Osteocyte (in vitro differentiated cells): ENCODE data around the gene PTPRJ. TPM values are rescaled to one million over a fixed set of nuclear protein-coding genes. Genes with fewer than 3 reads are reported as not detected.

Experiments used
- DNase-seq: peaks from one replicate; pipeline ENCODE4 v3.0.0; 2021; ENCODE audit warnings: mixed read lengths; ENCODE audit not compliant: unreplicated experiment; ENCODE audit errors: extremely low spot score
- H3K27ac Mint-ChIP-seq: one replicate; pipeline ENCODE4 v1.8.0; 2021; ENCODE audit warnings: mild to moderate bottlenecking, mixed read lengths; ENCODE audit not compliant: unreplicated experiment
- H3K27me3 Mint-ChIP-seq: one replicate; pipeline ENCODE4 v1.8.0; 2021; ENCODE audit warnings: mixed read lengths; ENCODE audit not compliant: unreplicated experiment
- H3K36me3 Mint-ChIP-seq: one replicate; pipeline ENCODE4 v1.8.0; 2021; ENCODE audit warnings: mixed read lengths; ENCODE audit not compliant: unreplicated experiment
- H3K4me1 Mint-ChIP-seq: one replicate; pipeline ENCODE4 v1.8.0; 2021; ENCODE audit warnings: mixed read lengths; ENCODE audit not compliant: unreplicated experiment
- H3K4me3 Mint-ChIP-seq: one replicate; pipeline ENCODE4 v1.8.0; 2021; ENCODE audit warnings: mild to moderate bottlenecking, moderate library complexity, mixed read lengths; ENCODE audit not compliant: unreplicated experiment
- H3K9me3 Mint-ChIP-seq: one replicate; pipeline ENCODE4 v1.8.0; 2021; ENCODE audit warnings: mixed read lengths; ENCODE audit not compliant: unreplicated experiment
- CTCF ChIP-seq: fragments of 200-600 bp; sonication (generic); IDR thresholded peaks from 2 replicates; pipeline ENCODE4 v1.5.0; 2021; ENCODE audit warnings: antibody characterized with exemption, mild to moderate bottlenecking, moderate library complexity
- total RNA-seq: library from RNA; stranded (reverse); gene quantifications from 2 replicates; pipeline ENCODE4 v1.2.1, GENCODE V29; 2021

Gene PTPRJ
- total RNA-seq, 1 donor from 2014 or later, result 16.6 TPM

GRCh38 chr11:47998733-47999359 lies 18.5 kb downstream of the PTPRJ start:
- no peak for TF ChIP-seq CTCF
- H3K9me3 Mint-ChIP-seq, result no peaks in the 10 kb centered on the region
- H3K27ac Mint-ChIP-seq, result peak overlapping the region; percentile 51
- no peak for DNase-seq
- peaks cover 43% of the 10 kb centered on the region for H3K4me1 Mint-ChIP-seq
- no peaks in the 10 kb centered on the region for H3K36me3 Mint-ChIP-seq
- H3K27me3 Mint-ChIP-seq, result no peaks in the 10 kb centered on the region
- no peak overlapping the region for H3K4me3 Mint-ChIP-seq

GRCh38 chr11:48000432-48000831 lies 20.1 kb downstream of the PTPRJ start:
- H3K9me3 Mint-ChIP-seq, result no peaks in the 10 kb centered on the region
- no peak for TF ChIP-seq CTCF
- no peak overlapping the region for H3K27ac Mint-ChIP-seq
- peaks cover 49% of the 10 kb centered on the region for H3K4me1 Mint-ChIP-seq
- H3K4me3 Mint-ChIP-seq, result no peak overlapping the region
- H3K27me3 Mint-ChIP-seq, result no peaks in the 10 kb centered on the region
- H3K36me3 Mint-ChIP-seq, result no peaks in the 10 kb centered on the region
- no peak for DNase-seq

- H3K4me3 Mint-ChIP-seq, result no peak overlapping the region
Measured at GRCh38 chr11:48001438-48002021, 21.2 kb downstream of the PTPRJ start.

GRCh38 chr11:48002561-48002960 lies 22.2 kb downstream of the PTPRJ start:
- Mint-ChIP-seq H3K9me3 (no peaks in the 10 kb centered on the region), H3K4me3 (no peak overlapping the region), H3K4me1 (peaks cover 60% of the 10 kb centered on the region), H3K27me3 (no peaks in the 10 kb centered on the region), H3K36me3 (no peaks in the 10 kb centered on the region), H3K27ac (no peak overlapping the region)
- TF ChIP-seq CTCF, result no peak
- no peak for DNase-seq

More at GRCh38 chr11:48001438-48002021, 21.2 kb downstream of the PTPRJ start:
- Mint-ChIP-seq H3K27me3 (no peaks in the 10 kb centered on the region), H3K36me3 (no peaks in the 10 kb centered on the region), H3K9me3 (no peaks in the 10 kb centered on the region), H3K4me1 (peaks cover 60% of the 10 kb centered on the region), H3K27ac (peak overlapping the region; percentile 75)
- no peak for TF ChIP-seq CTCF
- DNase-seq, result no peak

- Mint-ChIP-seq H3K9me3 (no peaks in the 10 kb centered on the region), H3K4me3 (no peak overlapping the region), H3K36me3 (no peaks in the 10 kb centered on the region), H3K4me1 (peaks cover 49% of the 10 kb centered on the region), H3K27me3 (no peaks in the 10 kb centered on the region), H3K27ac (no peak overlapping the region)
- DNase-seq, result no peak
- TF ChIP-seq CTCF, result no peak
Measured at GRCh38 chr11:48003926-48004325, 23.6 kb downstream of the PTPRJ start.
